HEK293 (cell line): ENCODE data around the gene MRPL21.
A peak's percentile ranks its signal among the peaks of the same experiment; 100 is the strongest.

Experiments
- CTCF ChIA-PET: fragments of 350-600 bp; formaldehyde crosslinking; extraction: SDS; loops from one replicate; lab custom pipeline; 2021; ENCODE audit warnings: antibody characterized with exemption; lab: Yijun Ruan, JAX
- POLR2A ChIA-PET: fragments of 300-600 bp; formaldehyde crosslinking; extraction: SDS; loops from one replicate; lab custom pipeline; 2020; ENCODE audit warnings: antibody characterized with exemption, inconsistent platforms; lab: Yijun Ruan, JAX
- H3K27ac ChIP-seq: fragments of 200-500 bp; sonication (Bioruptor generic); 2 replicates; pipeline ENCODE4 v1.5.1; 2014; ENCODE audit warnings: low read depth, low read length, control low read depth, inconsistent platforms; ENCODE audit errors: extremely low read depth
- H3K36me3 ChIP-seq, 2 experiments: fragments of 200-500 bp in 1 of 2; sonication (Bioruptor generic) in 1 of 2; 1 replicate in 1 of 2; 2 replicates in 1 of 2; pipeline ENCODE4 v1.5.1; 2014 to 2017; ENCODE audit warnings: inconsistent platforms in 2 of 2, low read length in 2 of 2; ENCODE audit not compliant: control insufficient read depth in 2 of 2, insufficient read depth in 1 of 2
- H3K4me1 ChIP-seq: fragments of 200-500 bp; sonication (Bioruptor generic); 2 replicates; pipeline ENCODE4 v1.5.1; 2014; ENCODE audit warnings: mild to moderate bottlenecking, low read length, inconsistent platforms; ENCODE audit not compliant: control insufficient read depth, insufficient read depth
- H3K4me3 ChIP-seq: 2 replicates; pipeline ENCODE4 v1.5.1; 2011; ENCODE audit warnings: low read depth, mild to moderate bottlenecking, control low read depth, low read length, moderate library complexity
- H3K9me3 ChIP-seq: fragments of 200-500 bp; sonication (Bioruptor generic); 2 replicates; pipeline ENCODE4 v1.5.1; 2014; ENCODE audit warnings: low read depth, low read length, inconsistent platforms; ENCODE audit not compliant: control insufficient read depth, insufficient read depth
- GLIS2 ChIP-seq: fragments of 450-650 bp; formaldehyde crosslinking; IDR thresholded peaks from 2 replicates; pipeline ENCODE4 v1.5.1; 2016; ENCODE audit warnings: missing biosample characterization, missing genetic modification characterization
- RBAK ChIP-seq: fragments of 450-650 bp; formaldehyde crosslinking; IDR thresholded peaks from 2 replicates; pipeline ENCODE4 v1.5.1; 2016; ENCODE audit warnings: missing biosample characterization, missing genetic modification characterization
- ZFHX2 ChIP-seq: fragments of 450-650 bp; formaldehyde crosslinking; conservative IDR thresholded peaks from 2 replicates; pipeline ENCODE4 v1.5.1; 2016; ENCODE audit warnings: missing biosample characterization, missing genetic modification characterization
- ZFP37 ChIP-seq: fragments of 450-650 bp; formaldehyde crosslinking; IDR thresholded peaks from 2 replicates; pipeline ENCODE4 v1.5.1; 2016; ENCODE audit warnings: missing biosample characterization, missing genetic modification characterization
- ZIC2 ChIP-seq: fragments of 450-650 bp; formaldehyde crosslinking; IDR thresholded peaks from 2 replicates; pipeline ENCODE4 v1.5.1; 2016; ENCODE audit warnings: missing biosample characterization, missing genetic modification characterization
- ZNF16 ChIP-seq: fragments of 450-650 bp; formaldehyde crosslinking; IDR thresholded peaks from 2 replicates; pipeline ENCODE4 v1.5.1; 2016; ENCODE audit warnings: low read depth, missing biosample characterization, missing genetic modification characterization
- ZNF350 ChIP-seq: fragments of 450-650 bp; formaldehyde crosslinking; IDR thresholded peaks from 2 replicates; pipeline ENCODE4 v1.5.0; 2017; ENCODE audit warnings: missing biosample characterization, mild to moderate bottlenecking, missing genetic modification characterization
- ZNF510 ChIP-seq: fragments of 450-650 bp; formaldehyde crosslinking; IDR thresholded peaks from 2 replicates; pipeline ENCODE4 v1.5.1; 2018; ENCODE audit warnings: mild to moderate bottlenecking, missing genetic modification characterization, missing biosample characterization; ENCODE audit not compliant: insufficient replicate concordance
- ZNF548 ChIP-seq: fragments of 450-650 bp; formaldehyde crosslinking; IDR thresholded peaks from 2 replicates; pipeline ENCODE4 v1.5.1; 2016; ENCODE audit warnings: missing biosample characterization, missing genetic modification characterization
- TF ChIP-seq, protein P1 (sequence below): fragments of 450-650 bp; formaldehyde crosslinking; IDR thresholded peaks from 2 replicates; pipeline ENCODE4 v1.5.1; 2016; ENCODE audit warnings: missing biosample characterization, missing genetic modification characterization
- TF ChIP-seq, protein P2 (sequence below): fragments of 450-650 bp; formaldehyde crosslinking; IDR thresholded peaks from 2 replicates; pipeline ENCODE4 v1.5.1; 2016; ENCODE audit warnings: missing biosample characterization, missing genetic modification characterization

Gene MRPL21

DNA sequence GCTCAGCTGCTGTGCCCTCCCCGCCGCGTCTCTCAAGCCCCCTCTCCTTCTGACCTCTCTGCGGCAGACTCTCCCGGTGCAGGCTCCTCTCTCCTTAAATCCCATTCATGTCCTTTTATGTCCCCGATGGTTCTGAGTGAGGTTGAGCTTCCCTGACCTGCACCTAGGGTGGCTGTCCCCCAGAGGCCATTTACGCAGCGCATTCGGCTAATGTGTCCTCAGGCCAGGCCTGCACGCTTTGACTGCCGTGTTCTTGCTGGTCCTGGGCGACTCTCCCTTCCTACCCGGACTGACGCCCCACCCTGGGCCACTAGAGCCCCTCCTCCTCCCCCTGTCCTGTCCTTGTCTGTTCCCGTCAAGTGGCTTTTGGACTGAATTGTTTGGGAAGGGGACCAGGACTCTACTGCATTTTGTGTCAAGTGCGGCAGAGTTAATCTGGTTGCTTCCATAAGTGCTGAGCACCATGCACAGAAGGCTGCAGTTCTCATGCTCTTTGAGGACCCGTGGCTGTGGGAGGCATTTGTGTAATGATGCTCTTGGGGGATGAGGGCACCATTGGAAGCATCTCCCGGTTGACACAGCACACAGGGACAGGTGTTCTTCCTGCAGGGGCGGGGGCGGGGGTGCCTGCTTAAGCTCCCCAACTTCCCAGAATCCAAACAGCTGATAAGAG is 37.2 kb upstream of the MRPL21 start (continued):
- TF ChIP-seq, protein P1, sequence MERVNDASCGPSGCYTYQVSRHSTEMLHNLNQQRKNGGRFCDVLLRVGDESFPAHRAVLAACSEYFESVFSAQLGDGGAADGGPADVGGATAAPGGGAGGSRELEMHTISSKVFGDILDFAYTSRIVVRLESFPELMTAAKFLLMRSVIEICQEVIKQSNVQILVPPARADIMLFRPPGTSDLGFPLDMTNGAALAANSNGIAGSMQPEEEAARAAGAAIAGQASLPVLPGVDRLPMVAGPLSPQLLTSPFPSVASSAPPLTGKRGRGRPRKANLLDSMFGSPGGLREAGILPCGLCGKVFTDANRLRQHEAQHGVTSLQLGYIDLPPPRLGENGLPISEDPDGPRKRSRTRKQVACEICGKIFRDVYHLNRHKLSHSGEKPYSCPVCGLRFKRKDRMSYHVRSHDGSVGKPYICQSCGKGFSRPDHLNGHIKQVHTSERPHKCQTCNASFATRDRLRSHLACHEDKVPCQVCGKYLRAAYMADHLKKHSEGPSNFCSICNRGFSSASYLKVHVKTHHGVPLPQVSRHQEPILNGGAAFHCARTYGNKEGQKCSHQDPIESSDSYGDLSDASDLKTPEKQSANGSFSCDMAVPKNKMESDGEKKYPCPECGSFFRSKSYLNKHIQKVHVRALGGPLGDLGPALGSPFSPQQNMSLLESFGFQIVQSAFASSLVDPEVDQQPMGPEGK, result no peak
- TF ChIP-seq ZFP37 (tag by site-specific recombination) (no peak), ZNF16 (tag by site-specific recombination) (no peak), ZNF510 (tag by site-specific recombination) (no peak)

DNA sequence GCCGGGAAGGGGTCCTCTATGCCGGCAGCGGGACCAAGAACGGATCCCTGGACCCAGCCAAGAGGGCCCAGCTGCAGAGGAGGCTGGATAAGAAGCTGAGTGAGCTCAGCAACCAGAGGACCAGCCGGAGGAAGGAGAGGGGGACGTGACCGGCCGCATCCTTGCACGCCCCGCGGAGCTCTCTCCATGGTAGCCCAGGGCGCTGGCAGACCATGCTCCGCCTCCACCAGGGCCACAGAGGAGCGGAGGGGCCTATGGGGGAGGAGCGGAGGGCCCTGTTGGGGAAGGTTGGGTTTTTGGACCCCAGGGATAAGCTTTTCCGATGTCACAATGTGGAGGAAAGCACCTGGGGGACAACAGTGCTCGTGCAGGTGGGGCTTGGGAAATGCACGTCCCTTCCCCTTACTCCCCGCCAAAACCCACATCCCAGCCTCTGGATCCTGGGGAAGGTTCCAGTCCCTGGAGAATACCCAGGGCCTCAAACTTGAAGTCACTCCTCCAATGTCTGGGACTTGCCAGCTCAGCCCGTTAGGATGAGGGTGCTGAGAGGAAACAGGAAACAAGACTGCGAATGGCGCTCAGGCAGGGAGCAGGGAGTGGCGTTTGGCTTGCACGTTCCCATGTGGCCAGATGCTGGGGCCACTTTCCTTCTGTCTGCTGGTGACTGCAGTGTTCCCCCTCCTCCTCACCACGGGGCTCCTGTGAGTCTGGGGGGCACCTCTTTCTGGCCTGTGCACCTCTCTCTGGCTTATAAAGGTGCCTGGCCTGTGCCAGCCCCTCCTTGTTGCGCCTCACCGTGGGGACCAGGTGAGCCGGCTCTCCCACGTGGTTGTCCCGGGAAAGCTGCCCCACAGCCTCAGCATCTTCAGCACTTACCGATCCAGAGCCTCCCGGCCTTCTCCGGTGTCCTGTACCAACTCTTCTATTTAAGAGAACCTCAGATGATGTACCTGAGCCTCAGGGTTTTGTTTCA is 36.2 kb upstream of the MRPL21 start:
- CTCF ChIA-PET, result no interaction called here
- TF ChIP-seq, protein P2, sequence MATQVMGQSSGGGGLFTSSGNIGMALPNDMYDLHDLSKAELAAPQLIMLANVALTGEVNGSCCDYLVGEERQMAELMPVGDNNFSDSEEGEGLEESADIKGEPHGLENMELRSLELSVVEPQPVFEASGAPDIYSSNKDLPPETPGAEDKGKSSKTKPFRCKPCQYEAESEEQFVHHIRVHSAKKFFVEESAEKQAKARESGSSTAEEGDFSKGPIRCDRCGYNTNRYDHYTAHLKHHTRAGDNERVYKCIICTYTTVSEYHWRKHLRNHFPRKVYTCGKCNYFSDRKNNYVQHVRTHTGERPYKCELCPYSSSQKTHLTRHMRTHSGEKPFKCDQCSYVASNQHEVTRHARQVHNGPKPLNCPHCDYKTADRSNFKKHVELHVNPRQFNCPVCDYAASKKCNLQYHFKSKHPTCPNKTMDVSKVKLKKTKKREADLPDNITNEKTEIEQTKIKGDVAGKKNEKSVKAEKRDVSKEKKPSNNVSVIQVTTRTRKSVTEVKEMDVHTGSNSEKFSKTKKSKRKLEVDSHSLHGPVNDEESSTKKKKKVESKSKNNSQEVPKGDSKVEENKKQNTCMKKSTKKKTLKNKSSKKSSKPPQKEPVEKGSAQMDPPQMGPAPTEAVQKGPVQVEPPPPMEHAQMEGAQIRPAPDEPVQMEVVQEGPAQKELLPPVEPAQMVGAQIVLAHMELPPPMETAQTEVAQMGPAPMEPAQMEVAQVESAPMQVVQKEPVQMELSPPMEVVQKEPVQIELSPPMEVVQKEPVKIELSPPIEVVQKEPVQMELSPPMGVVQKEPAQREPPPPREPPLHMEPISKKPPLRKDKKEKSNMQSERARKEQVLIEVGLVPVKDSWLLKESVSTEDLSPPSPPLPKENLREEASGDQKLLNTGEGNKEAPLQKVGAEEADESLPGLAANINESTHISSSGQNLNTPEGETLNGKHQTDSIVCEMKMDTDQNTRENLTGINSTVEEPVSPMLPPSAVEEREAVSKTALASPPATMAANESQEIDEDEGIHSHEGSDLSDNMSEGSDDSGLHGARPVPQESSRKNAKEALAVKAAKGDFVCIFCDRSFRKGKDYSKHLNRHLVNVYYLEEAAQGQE (tag by site-specific recombination), result 0 out of 2 replicates have a peak, but pooled peaks have one; percentile 25
- no peak for TF ChIP-seq ZNF350 (tag by site-specific recombination)
- TF ChIP-seq, all 188 proteins: peak for 1
- Histone ChIP-seq H3K36me3 (peaks cover 0 to 57% of the 10 kb centered on the region in 2 experiments; a peak in 1 of 3 replicates), H3K9me3 (no peaks in the 10 kb centered on the region), H3K4me1 (no peaks in the 10 kb centered on the region), H3K27ac (no peak overlapping the region), H3K4me3 (no peak overlapping the region)
- POLR2A ChIA-PET, result no interaction called here

DNA sequence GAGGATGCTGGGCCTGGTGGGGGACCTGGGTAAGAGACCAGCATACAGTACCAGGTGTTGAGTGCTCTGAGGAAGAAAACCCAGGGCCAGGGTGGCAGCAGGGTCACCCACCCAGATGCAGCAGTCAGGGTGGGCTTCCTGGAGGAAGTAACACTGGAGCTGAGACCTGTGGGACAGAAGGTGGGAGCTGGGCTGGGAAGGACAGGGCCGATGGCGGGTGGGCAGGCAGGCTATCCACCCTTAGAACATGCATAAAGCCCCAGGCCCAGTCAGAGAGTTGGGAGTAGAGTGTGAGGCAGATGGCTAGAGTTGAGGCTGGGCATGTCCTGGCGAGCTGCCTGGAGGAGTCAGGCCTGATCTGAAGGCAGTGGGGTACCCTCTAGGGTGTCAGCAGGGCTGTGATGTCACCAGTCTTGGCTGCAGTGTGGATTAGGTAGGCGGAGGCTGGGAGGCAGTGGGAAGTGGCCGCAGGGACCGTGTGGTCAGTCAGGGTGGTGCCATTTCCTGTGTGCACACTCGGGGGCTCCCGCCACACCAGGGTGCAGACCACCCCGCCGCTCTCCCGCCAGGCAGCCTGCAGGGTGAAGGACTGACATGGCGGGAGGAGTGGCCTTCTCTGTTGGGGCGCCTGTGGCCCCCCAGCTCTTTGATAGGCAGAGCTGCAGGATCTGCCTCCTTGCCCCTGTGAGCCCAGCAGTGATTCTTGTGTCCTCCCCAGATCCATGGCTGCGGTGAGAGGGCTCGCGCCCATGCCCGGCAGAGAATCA is 35.4 kb upstream of the MRPL21 start:
- no peaks in the 10 kb centered on the region for H3K4me1 ChIP-seq
- H3K4me3 ChIP-seq, result no peak overlapping the region
- peaks cover 0 to 65% of the 10 kb centered on the region in 2 experiments; a peak in 1 of 3 replicates for H3K36me3 ChIP-seq
- no peak overlapping the region for H3K27ac ChIP-seq
- ChIA-PET CTCF (no interaction called here), POLR2A (no interaction called here)
- TF ChIP-seq RBAK (tag by site-specific recombination), result no peak
- peak; percentile 13; the same call in 1 of the 2 replicates for TF ChIP-seq ZIC2 (tag by site-specific recombination)
- TF ChIP-seq ZNF548, result peak; percentile 73
- TF ChIP-seq ZFHX2, result peak; percentile 30; the same call in 1 of the 2 replicates
- 0 out of 2 replicates have a peak, but pooled peaks have one; percentile 27 for TF ChIP-seq GLIS2 (tag by site-specific recombination)
- H3K9me3 ChIP-seq, result no peaks in the 10 kb centered on the region
